WTC11 (cell line): ENCODE data around the gene C17orf107. TPM values are rescaled to one million over a fixed set of nuclear protein-coding genes. Genes with fewer than 3 reads are reported as not detected.

Source experiments
- ATAC-seq: fragments of 200-7000 bp; cut with Tn5 transposase; 2 replicates; pipeline ENCODE4 v1.10.0; 2021; ENCODE audit warnings: mild to moderate bottlenecking, moderate library complexity
- CTCF ChIA-PET: fragments of 300-600 bp; sonication (Branson Sonifier 250); formaldehyde crosslinking; loops from one replicate; lab custom pipeline; 2021; ENCODE audit warnings: antibody characterized with exemption; lab: Charles Lee
- POLR2A ChIA-PET: fragments of 350-600 bp; sonication (Branson Sonifier 250); formaldehyde crosslinking; loops from one replicate; lab custom pipeline; 2021; ENCODE audit warnings: antibody characterized with exemption; lab: Charles Lee
- DNase-seq: peaks from one replicate; pipeline ENCODE4 v3.0.0; 2021; ENCODE audit warnings: low spot score
- H3K27ac Mint-ChIP-seq: 2 replicates; pipeline ENCODE4 v1.8.0; 2021; ENCODE audit warnings: mixed read lengths
- H3K27me3 Mint-ChIP-seq: 2 replicates; pipeline ENCODE4 v1.8.0; 2021; ENCODE audit warnings: low read depth, mild to moderate bottlenecking, moderate library complexity, mixed read lengths
- H3K36me3 Mint-ChIP-seq: 2 replicates; pipeline ENCODE4 v1.8.0; 2021; ENCODE audit warnings: mixed read lengths
- H3K4me1 Mint-ChIP-seq: 2 replicates; pipeline ENCODE4 v1.8.0; 2022; ENCODE audit warnings: mixed read lengths
- H3K4me3 Mint-ChIP-seq: 2 replicates; pipeline ENCODE4 v1.8.0; 2021; ENCODE audit warnings: mild to moderate bottlenecking, moderate library complexity, mixed read lengths
- H3K9me3 Mint-ChIP-seq: 2 replicates; pipeline ENCODE4 v1.8.0; 2021; ENCODE audit warnings: mixed read lengths
- ARID4B ChIP-seq: sonication (generic); formaldehyde crosslinking; IDR thresholded peaks from 2 replicates; pipeline ENCODE4 v1.8.0; 2023; ENCODE audit warnings: missing genetic modification reagents, mild to moderate bottlenecking, borderline replicate concordance
- ATF3 ChIP-seq: sonication (generic); formaldehyde crosslinking; conservative IDR thresholded peaks from 2 replicates; pipeline ENCODE4 v1.8.1; 2022; ENCODE audit warnings: mild to moderate bottlenecking, missing genetic modification reagents
- CREB1 ChIP-seq: sonication (generic); formaldehyde crosslinking; IDR thresholded peaks from 2 replicates; pipeline ENCODE4 v1.8.0; 2023; ENCODE audit warnings: mild to moderate bottlenecking, missing genetic modification reagents
- CTCF ChIP-seq: fragments of 200-600 bp; IDR thresholded peaks from 2 replicates; pipeline ENCODE4 v1.8.0; 2022; ENCODE audit warnings: antibody characterized with exemption
- ERG ChIP-seq: fragments of 250-450 bp; sonication (Bioruptor Pico); IDR thresholded peaks from 2 replicates; pipeline ENCODE4 v1.8.0; 2021; ENCODE audit warnings: mild to moderate bottlenecking
- ESRRA ChIP-seq: sonication (generic); formaldehyde crosslinking; IDR thresholded peaks from 2 replicates; pipeline ENCODE4 v1.8.1; 2022; ENCODE audit warnings: mild to moderate bottlenecking, missing genetic modification reagents, borderline replicate concordance
- FOXK1 ChIP-seq: sonication (generic); formaldehyde crosslinking; IDR thresholded peaks from 2 replicates; pipeline ENCODE4 v1.8.0; 2022; ENCODE audit warnings: mild to moderate bottlenecking, moderate library complexity, missing genetic modification reagents
- GABPB1 ChIP-seq: sonication (generic); formaldehyde crosslinking; IDR thresholded peaks from 2 replicates; pipeline ENCODE4 v1.8.1; 2023; ENCODE audit warnings: mild to moderate bottlenecking, missing genetic modification reagents
- MLX ChIP-seq: sonication (generic); formaldehyde crosslinking; IDR thresholded peaks from 2 replicates; pipeline ENCODE4 v1.8.1; 2023; ENCODE audit warnings: mild to moderate bottlenecking, missing genetic modification reagents, moderate library complexity
- NFYB ChIP-seq: sonication (generic); formaldehyde crosslinking; conservative IDR thresholded peaks from 2 replicates; pipeline ENCODE4 v1.8.0; 2022; ENCODE audit warnings: low read depth, missing genetic modification reagents
- NR1H2 ChIP-seq: sonication (generic); formaldehyde crosslinking; IDR thresholded peaks from 2 replicates; pipeline ENCODE4 v1.9.0; 2021; ENCODE audit warnings: mild to moderate bottlenecking, moderate library complexity, missing genetic modification reagents
- NR2C2 ChIP-seq: sonication (generic); formaldehyde crosslinking; IDR thresholded peaks from 2 replicates; pipeline ENCODE4 v1.8.0; 2022; ENCODE audit warnings: mild to moderate bottlenecking, missing genetic modification reagents
- TCF7 ChIP-seq: sonication (generic); formaldehyde crosslinking; IDR thresholded peaks from 2 replicates; pipeline ENCODE4 v1.8.0; 2022; ENCODE audit warnings: mild to moderate bottlenecking, low read depth, missing genetic modification reagents, moderate library complexity
- TP53 ChIP-seq: sonication (generic); formaldehyde crosslinking; IDR thresholded peaks from 2 replicates; pipeline ENCODE4 v1.8.1; 2023; ENCODE audit warnings: mild to moderate bottlenecking, missing genetic modification reagents
- ZNF121 ChIP-seq: sonication (generic); formaldehyde crosslinking; IDR thresholded peaks from 2 replicates; pipeline ENCODE4 v1.8.0; 2023; ENCODE audit warnings: missing genetic modification reagents
- ZNF219 ChIP-seq: sonication (generic); formaldehyde crosslinking; IDR thresholded peaks from 2 replicates; pipeline ENCODE4 v1.8.0; 2023; ENCODE audit warnings: missing genetic modification reagents, mild to moderate bottlenecking, borderline replicate concordance
- ZNF416 ChIP-seq: fragments of 250-450 bp; sonication (Bioruptor Pico); IDR thresholded peaks from 2 replicates; pipeline ENCODE4 v1.9.0; 2021; ENCODE audit warnings: mild to moderate bottlenecking, inconsistent platforms
- ZNF512 ChIP-seq: sonication (generic); formaldehyde crosslinking; IDR thresholded peaks from 2 replicates; pipeline ENCODE4 v1.8.1; 2022; ENCODE audit warnings: missing genetic modification reagents, borderline replicate concordance
- ZNF671 ChIP-seq: fragments of 250-450 bp; sonication (Bioruptor Pico); IDR thresholded peaks from 2 replicates; pipeline ENCODE4 v1.8.0; 2021; ENCODE audit warnings: mild to moderate bottlenecking
- total RNA-seq: library from RNA; stranded (reverse); gene quantifications from 3 replicates; pipeline ENCODE4 v1.2.3, GENCODE V29; 2021

The C17orf107 gene
- total RNA-seq, 1 experiment from 2014 or later: 8.7 TPM

GRCh38 chr17:4861052-4861451, 38.3 kb upstream of the C17orf107 start (continued):
- TF ChIP-seq ERG (CRISPR knock-in tag) (no peak), MLX (no peak), TCF7 (CRISPR knock-in tag) (no peak), NR2C2 (CRISPR knock-in tag) (no peak), GABPB1 (CRISPR knock-in tag) (no peak), ESRRA (CRISPR knock-in tag) (no peak)

GRCh38 chr17:4862720-4863119, 36.6 kb upstream of the C17orf107 start:
- no peaks in the 10 kb centered on the region for H3K9me3 Mint-ChIP-seq
- peak overlapping the region; percentile 66; the same call in 1 of the 2 replicates for H3K27ac Mint-ChIP-seq
- no peaks in the 10 kb centered on the region for H3K27me3 Mint-ChIP-seq
- H3K36me3 Mint-ChIP-seq: no peaks in the 10 kb centered on the region
- CTCF ChIA-PET: no interaction called here
- TF ChIP-seq NFYB (CRISPR knock-in tag): no peak
- TF ChIP-seq ZNF671 (CRISPR knock-in tag): no peak
- TF ChIP-seq ZNF121 (CRISPR knock-in tag): peak; percentile 99
- no peak for DNase-seq
- H3K4me1 Mint-ChIP-seq: peaks cover 42% of the 10 kb centered on the region
- ATAC-seq: no peak
- POLR2A ChIA-PET: no interaction called here
- no peak overlapping the region for H3K4me3 Mint-ChIP-seq

GRCh38 chr17:4863321-4863720, 36.0 kb upstream of the C17orf107 start:
- ATAC-seq (no peak), DNase-seq (no peak)
- CTCF ChIA-PET: no interaction called here
- H3K27me3 Mint-ChIP-seq: no peaks in the 10 kb centered on the region
- no peak overlapping the region for H3K4me3 Mint-ChIP-seq
- peak overlapping the region; percentile 66 for H3K27ac Mint-ChIP-seq
- H3K9me3 Mint-ChIP-seq: no peaks in the 10 kb centered on the region
- POLR2A ChIA-PET: no interaction called here
- H3K4me1 Mint-ChIP-seq: peaks cover 37% of the 10 kb centered on the region
- no peaks in the 10 kb centered on the region for H3K36me3 Mint-ChIP-seq
- no peak for TF ChIP-seq FOXK1 (CRISPR knock-in tag)
- no peak for TF ChIP-seq ZNF219
- no peak for TF ChIP-seq CREB1 (CRISPR knock-in tag)
- no peak for TF ChIP-seq ATF3 (CRISPR knock-in tag)
- TF ChIP-seq ARID4B (CRISPR knock-in tag): no peak
- no peak for TF ChIP-seq ZNF121 (CRISPR knock-in tag)
- no peak for TF ChIP-seq NR1H2 (CRISPR knock-in tag)
- TF ChIP-seq ERG (CRISPR knock-in tag): no peak
- no peak for TF ChIP-seq CTCF
- TF ChIP-seq TP53 (CRISPR knock-in tag): no peak
- TF ChIP-seq ZNF416: no peak
- no peak for TF ChIP-seq ZNF512 (CRISPR knock-in tag)
